Thoracic aorta (tissue), 2 donors: ENCODE measurements around the gene TADA3. TPM values are rescaled to one million over a fixed set of nuclear protein-coding genes. Genes with fewer than 3 reads are reported as not detected.

Experiments
- ATAC-seq: fragments of 150-250 bp; one replicate; pipeline ENCODE4 v1.8.0; 2017; ENCODE audit warnings: low read depth; ENCODE audit not compliant: insufficient number of reproducible peaks, low FRiP score
- DNase-seq: peaks from one replicate; pipeline ENCODE4 v3.0.0-alpha.2; 2020; ENCODE audit warnings: low spot score
- H3K27ac ChIP-seq, 2 donors: fragments of 200-600 bp; sonication (generic); 1 replicate in 1 of 2; 2 replicates in 1 of 2; pipeline ENCODE4 v1.5.1; 2016; ENCODE audit warnings: mild to moderate bottlenecking in 2 of 2, moderate library complexity in 2 of 2
- H3K27me3 ChIP-seq: fragments of 200-600 bp; sonication (generic); replicated peaks from 2 replicates; pipeline ENCODE4 v1.6.0; 2016; ENCODE audit warnings: mild to moderate bottlenecking; ENCODE audit not compliant: insufficient read depth
- H3K36me3 ChIP-seq: fragments of 200-600 bp; sonication (generic); one replicate; pipeline ENCODE4 v1.5.1; 2016
- H3K4me1 ChIP-seq, 2 donors: fragments of 200-600 bp; sonication (generic); 1 replicate in 1 of 2; 2 replicates in 1 of 2; pipeline versions ENCODE4 v1.5.1 to v1.6.0; 2016; ENCODE audit warnings: low read depth in 2 of 2, mild to moderate bottlenecking in 1 of 2; ENCODE audit not compliant: control insufficient read depth in 1 of 2
- H3K4me3 ChIP-seq: fragments of 200-600 bp; sonication (generic); 2 replicates; pipeline ENCODE4 v1.5.1; 2016; ENCODE audit warnings: mild to moderate bottlenecking
- H3K9me3 ChIP-seq: fragments of 200-600 bp; sonication (generic); 2 replicates; pipeline ENCODE4 v1.5.1; 2016
- CTCF ChIP-seq: fragments of 200-600 bp; sonication (generic); IDR thresholded peaks from one replicate; pipeline ENCODE4 v1.5.1; 2019; ENCODE audit warnings: antibody characterized with exemption
- total RNA-seq, 2 donors: library from RNA; depleted of rRNA; stranded (reverse); fragments of >200 nt; gene quantifications; one replicate each; pipeline versions ENCODE4 v1.1.0 to v1.2.3, GENCODE V29; 2016

TADA3 gene
- total RNA-seq, 2 donors from 2014 or later: 61.7 to 73.6 TPM

DNA sequence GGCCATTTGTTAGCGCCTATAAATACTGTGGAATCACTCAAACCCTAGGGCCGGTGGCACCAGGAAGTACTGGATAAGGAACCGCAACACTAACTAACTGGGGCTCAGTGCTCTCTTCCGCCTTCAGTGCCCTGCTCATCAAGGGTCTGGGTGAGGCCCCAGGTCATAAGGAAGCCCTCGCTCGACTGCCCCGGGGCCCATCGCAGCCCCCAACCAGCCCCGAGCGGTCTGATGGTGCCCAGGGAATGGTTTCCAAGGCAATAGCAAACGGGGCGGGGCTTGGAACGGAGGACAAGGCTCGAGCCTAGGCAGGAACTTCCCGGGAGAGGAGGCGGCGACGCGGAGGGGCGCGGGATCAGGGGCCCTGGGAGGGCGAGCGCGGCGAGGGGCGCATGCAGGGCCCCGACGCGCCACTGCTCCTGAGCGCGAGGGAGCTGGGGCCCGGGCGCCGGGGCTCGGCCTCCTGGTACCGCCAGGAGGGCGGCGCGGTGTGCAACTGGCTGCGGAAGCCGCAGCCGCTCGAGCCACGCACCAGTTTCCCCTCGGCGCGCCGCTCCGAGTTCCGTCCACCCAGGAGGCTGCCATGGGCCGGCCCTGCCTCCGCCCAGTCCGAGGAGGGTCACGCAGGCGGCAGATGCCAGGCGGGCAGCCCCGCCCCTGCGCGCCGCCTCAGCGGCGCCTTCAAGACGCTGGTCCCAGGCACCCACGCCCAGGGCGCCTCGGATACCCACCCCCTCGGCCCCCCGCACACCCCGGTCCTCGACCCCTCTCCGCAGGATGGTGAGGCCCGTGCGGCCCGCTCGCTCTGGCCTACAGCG lies 17.6 kb upstream of the TADA3 start, which contains the start of gene TTLL3:
Gene TTLL3, plus strand, starts transcription at position 648 of the 818 bp plus-strand sequence. CDS start 400 bp downstream, outside the sequence.
- DNase-seq (peak; percentile 57), ATAC-seq (peak; percentile 53)
- Histone ChIP-seq H3K4me1 (peaks cover 0 to 20% of the 10 kb centered on the region in 2 donors), H3K27me3 (no peaks in the 10 kb centered on the region), H3K9me3 (no peaks in the 10 kb centered on the region), H3K27ac (peak within 1 kb of the TSS; percentile 96 to 99), H3K36me3 (peaks cover 11% of the 10 kb centered on the region), H3K4me3 (peak within 1 kb of the TSS; percentile 92)
- no peak for TF ChIP-seq CTCF

DNA sequence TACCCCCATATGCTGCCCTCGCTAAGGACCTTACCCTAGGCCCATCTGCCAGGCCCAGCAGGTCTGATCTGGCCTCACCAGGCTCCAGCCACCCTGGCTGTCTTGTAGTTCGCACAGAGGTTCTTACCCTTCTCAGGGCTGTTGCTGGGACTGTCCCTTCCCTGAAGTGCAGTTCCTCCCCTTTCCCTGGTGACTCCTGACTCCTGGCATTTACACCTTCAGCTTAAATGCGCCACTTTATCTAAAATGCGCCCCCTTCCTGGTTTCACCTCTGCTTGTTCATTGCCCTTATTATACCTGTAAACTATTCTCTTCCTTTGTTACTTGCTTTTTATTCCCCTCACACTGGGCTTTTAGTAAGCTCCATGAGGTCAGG lies 17.0 kb upstream of the TADA3 start:
- no peak for TF ChIP-seq CTCF
- H3K27ac ChIP-seq: peak overlapping the region; percentile 96 to 99
- H3K4me3 ChIP-seq: peak overlapping the region; percentile 92
- peaks cover 17% of the 10 kb centered on the region for H3K36me3 ChIP-seq
- H3K4me1 ChIP-seq: peaks cover 0 to 20% of the 10 kb centered on the region in 2 donors
- no peaks in the 10 kb centered on the region for H3K27me3 ChIP-seq
- H3K9me3 ChIP-seq: no peaks in the 10 kb centered on the region
- ATAC-seq (no peak), DNase-seq (no peak)

DNA sequence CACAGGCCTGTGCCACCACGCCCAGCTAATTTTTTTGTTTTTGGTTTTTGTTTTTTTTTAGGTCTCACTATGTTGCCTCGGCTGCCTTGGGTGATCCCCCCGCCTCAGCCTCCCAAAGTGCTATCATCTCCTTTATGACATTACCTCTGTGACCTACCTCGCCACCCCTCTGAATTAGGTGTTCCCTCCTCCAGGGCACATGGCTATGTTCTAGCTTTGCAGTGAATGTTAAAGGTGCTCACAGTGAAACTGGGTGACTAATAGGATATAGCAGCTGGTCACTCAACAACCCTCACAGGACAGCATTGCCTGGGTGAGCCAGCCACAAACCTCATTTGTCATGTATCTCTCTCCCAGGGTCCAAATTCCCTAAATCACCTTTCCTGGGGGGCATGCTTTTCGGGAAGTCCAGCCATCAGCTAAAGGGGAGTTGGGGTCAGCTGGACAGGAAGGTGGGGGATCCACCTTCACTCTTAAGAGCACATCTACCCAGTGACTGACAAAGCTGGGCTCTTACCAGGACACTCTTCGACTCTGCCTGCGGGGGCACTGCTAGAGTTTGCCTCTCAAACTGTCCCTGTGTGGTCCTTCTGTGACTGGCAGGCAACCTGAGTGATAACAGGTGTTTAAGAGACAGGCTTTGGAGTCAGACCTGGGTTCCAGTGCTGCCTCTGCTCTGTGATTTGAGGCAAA lies 16.2 kb upstream of the TADA3 start:
- DNase-seq: no peak
- no peak for ATAC-seq
- TF ChIP-seq CTCF: no peak
- H3K9me3 ChIP-seq: no peaks in the 10 kb centered on the region
- H3K36me3 ChIP-seq: peaks cover 24% of the 10 kb centered on the region
- H3K4me1 ChIP-seq: peaks cover 0 to 20% of the 10 kb centered on the region in 2 donors
- no peak overlapping the region for H3K4me3 ChIP-seq
- H3K27ac ChIP-seq: peak overlapping the region; percentile 96 to 99
- no peaks in the 10 kb centered on the region for H3K27me3 ChIP-seq

GRCh38 chr3:9807981-9808344 lies 15.7 kb upstream of the TADA3 start:
- DNase-seq: no peak
- Histone ChIP-seq H3K4me1 (peaks cover 0 to 20% of the 10 kb centered on the region in 2 donors), H3K27ac (no peak overlapping the region), H3K27me3 (no peaks in the 10 kb centered on the region), H3K9me3 (no peaks in the 10 kb centered on the region), H3K4me3 (no peak overlapping the region), H3K36me3 (peaks cover 29% of the 10 kb centered on the region)
- TF ChIP-seq CTCF: no peak
- ATAC-seq: no peak
